Mesothelial cell of epicardium (in vitro differentiated cells): ENCODE measurements around the gene CST7. TPM values are rescaled to one million over a fixed set of nuclear protein-coding genes. Genes with fewer than 3 reads are reported as not detected.

Experiments used
- DNase-seq, 2 experiments: peaks; one replicate each; pipeline ENCODE4 v3.0.0; 2021; ENCODE audit warnings: low spot score in 2 of 2; ENCODE audit not compliant: unreplicated experiment in 2 of 2
- H3K27ac Mint-ChIP-seq: 2 replicates; pipeline ENCODE4 v1.8.0; 2021; ENCODE audit warnings: mixed read lengths
- H3K27me3 Mint-ChIP-seq: 2 replicates; pipeline ENCODE4 v1.8.0; 2021; ENCODE audit warnings: low read depth, mixed read lengths
- H3K36me3 Mint-ChIP-seq: 2 replicates; pipeline ENCODE4 v1.8.0; 2021; ENCODE audit warnings: mixed read lengths
- H3K4me1 Mint-ChIP-seq: 2 replicates; pipeline ENCODE4 v1.8.0; 2021; ENCODE audit warnings: mixed read lengths
- H3K4me3 Mint-ChIP-seq: 2 replicates; pipeline ENCODE4 v1.8.0; 2021; ENCODE audit warnings: mild to moderate bottlenecking, moderate library complexity, mixed read lengths
- H3K9me3 Mint-ChIP-seq: 2 replicates; pipeline ENCODE4 v1.8.0; 2021; ENCODE audit warnings: mixed read lengths
- total RNA-seq: library from RNA; stranded (reverse); gene quantifications from 3 replicates; pipeline ENCODE4 v1.2.1, GENCODE V29; 2021
- TF ChIP-seq, protein P1 (sequence below): fragments of 200-600 bp; sonication (generic); IDR thresholded peaks from one replicate; pipeline ENCODE4 v1.5.0; 2021; ENCODE audit warnings: antibody characterized with exemption; ENCODE audit not compliant: unreplicated experiment

The CST7 gene
- total RNA-seq, 1 donor from 2014 or later = not detected

DNA sequence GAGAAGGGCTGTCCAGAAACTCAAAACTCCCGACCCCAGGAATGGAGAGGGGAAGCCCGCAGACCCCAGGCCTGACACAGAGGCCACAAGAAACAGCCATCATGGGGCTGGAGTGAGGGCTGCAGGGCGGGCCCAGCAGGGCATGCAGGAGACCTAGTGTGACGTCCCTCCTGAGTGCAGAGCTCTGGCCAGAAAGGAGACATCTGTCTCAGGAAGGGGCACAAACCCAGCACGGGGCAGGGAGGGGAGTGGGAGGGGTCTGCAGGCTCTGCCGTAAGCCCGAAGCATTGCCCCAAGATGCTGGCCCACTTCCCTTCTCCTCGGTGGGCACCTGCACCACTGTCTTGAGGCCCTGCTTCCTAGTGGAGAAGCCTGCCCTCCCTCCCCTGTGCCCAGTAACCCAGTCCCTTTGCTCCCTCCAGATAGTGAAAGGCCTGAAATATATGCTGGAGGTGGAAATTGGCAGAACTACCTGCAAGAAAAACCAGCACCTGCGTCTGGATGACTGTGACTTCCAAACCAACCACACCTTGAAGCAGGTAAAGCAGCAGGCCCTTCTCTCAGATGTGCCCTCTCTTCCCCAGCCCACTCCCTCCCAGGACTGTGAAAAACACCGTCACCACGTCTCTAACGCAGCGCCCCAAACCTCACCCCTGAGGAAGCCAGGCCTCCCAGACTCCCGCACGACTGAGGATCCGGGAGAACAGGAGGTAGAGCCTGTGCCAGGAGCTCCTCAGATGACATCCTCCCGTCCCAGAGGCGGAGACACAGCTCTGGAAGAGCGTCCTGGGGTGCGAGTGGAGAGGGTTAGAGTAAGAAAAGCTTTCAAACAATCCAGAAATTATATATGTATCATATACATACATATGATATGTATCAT is 9.7 kb downstream of the CST7 start:
- Mint-ChIP-seq H3K27me3 (no peaks in the 10 kb centered on the region), H3K27ac (no peak overlapping the region), H3K36me3 (peaks cover 13% of the 10 kb centered on the region), H3K4me3 (no peak overlapping the region), H3K4me1 (no peaks in the 10 kb centered on the region), H3K9me3 (no peaks in the 10 kb centered on the region)
- no peak for DNase-seq
- TF ChIP-seq, protein P1, sequence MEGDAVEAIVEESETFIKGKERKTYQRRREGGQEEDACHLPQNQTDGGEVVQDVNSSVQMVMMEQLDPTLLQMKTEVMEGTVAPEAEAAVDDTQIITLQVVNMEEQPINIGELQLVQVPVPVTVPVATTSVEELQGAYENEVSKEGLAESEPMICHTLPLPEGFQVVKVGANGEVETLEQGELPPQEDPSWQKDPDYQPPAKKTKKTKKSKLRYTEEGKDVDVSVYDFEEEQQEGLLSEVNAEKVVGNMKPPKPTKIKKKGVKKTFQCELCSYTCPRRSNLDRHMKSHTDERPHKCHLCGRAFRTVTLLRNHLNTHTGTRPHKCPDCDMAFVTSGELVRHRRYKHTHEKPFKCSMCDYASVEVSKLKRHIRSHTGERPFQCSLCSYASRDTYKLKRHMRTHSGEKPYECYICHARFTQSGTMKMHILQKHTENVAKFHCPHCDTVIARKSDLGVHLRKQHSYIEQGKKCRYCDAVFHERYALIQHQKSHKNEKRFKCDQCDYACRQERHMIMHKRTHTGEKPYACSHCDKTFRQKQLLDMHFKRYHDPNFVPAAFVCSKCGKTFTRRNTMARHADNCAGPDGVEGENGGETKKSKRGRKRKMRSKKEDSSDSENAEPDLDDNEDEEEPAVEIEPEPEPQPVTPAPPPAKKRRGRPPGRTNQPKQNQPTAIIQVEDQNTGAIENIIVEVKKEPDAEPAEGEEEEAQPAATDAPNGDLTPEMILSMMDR = no peak

DNA sequence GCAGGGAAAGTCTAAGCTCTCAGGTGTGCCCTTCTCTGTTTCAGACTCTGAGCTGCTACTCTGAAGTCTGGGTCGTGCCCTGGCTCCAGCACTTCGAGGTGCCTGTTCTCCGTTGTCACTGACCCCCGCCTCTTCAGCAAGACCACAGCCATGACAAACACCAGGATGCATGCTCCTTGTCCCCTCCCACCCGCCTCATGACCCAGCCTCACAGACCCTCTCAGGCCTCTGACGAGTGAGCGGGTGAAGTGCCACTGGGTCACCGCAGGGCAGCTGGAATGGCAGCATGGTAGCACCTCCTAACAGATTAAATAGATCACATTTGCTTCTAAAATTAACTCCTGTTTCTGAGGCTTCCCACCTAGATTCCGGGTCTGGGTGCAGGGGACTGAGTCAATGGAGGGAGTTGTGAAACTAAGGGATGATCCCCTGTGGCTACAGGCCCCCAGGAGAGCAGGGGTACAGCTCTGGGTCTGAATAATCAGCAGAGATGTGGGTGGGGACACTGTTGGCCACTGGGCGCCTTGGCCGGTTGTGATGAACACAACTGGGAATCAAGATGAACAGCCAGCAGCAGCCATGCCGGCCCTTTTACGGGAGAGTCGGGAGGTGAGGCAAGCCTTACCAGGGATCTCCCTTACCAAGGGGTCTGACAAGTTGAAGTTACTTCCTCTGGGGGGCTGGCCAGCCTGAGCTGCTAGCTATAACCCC is 10.7 kb downstream of the CST7 start:
- Mint-ChIP-seq H3K9me3 (no peaks in the 10 kb centered on the region), H3K4me3 (no peak overlapping the region), H3K4me1 (no peaks in the 10 kb centered on the region), H3K36me3 (peaks cover 17% of the 10 kb centered on the region), H3K27ac (no peak overlapping the region), H3K27me3 (no peaks in the 10 kb centered on the region)
- TF ChIP-seq, protein P1 = no peak
- DNase-seq = no peak

DNA sequence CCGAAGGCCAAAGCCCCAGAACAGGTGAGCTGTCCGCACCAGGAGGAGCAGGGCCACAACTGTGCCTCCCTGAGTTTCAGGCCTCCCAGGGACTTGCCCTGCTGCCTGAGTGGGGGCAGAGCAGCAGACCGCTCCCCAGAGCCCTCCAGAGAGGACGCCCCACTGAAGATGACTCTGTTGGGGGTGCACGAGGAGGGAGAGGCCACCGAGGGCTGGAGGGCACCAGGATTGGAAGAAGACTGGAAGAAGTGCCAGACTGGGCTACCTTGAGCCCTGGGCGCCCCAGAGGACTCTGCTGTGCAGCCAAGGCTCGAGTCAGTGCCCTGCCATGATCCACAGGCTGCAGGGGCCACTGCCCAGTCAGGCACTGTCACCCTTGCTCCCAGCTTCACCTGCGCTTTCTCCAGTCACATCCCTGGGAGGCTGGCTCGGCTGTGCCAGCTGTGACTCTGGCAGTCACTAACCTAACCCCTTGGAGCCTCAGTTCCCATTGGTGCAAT is 11.3 kb downstream of the CST7 start:
- TF ChIP-seq, protein P1 = no peak
- H3K4me1 Mint-ChIP-seq = no peaks in the 10 kb centered on the region
- DNase-seq = no peak
- no peaks in the 10 kb centered on the region for H3K9me3 Mint-ChIP-seq
- H3K36me3 Mint-ChIP-seq = peaks cover 17% of the 10 kb centered on the region
- no peak overlapping the region for H3K4me3 Mint-ChIP-seq
- H3K27me3 Mint-ChIP-seq = no peaks in the 10 kb centered on the region
- H3K27ac Mint-ChIP-seq = no peak overlapping the region

DNA sequence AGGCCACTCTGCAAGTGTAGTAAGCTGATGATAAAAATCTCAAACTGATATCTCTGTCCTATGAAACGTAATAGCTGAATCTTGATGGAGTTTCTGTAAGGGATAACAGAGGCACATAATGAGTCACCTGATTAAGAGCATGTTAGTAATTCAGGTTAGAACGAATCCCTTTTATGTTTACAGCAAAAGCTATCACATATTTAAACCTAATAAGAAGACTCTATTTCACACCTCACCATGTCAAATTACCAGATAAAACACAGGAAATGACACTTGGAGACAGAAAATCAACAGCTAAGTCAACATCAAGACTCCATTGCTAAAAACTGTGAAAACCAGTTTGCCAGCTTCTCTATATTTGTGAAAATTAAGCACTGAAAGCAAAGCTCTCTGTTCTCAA is 11.8 kb downstream of the CST7 start:
- no peaks in the 10 kb centered on the region for H3K4me1 Mint-ChIP-seq
- H3K9me3 Mint-ChIP-seq = no peaks in the 10 kb centered on the region
- no peak for DNase-seq
- H3K27me3 Mint-ChIP-seq = no peaks in the 10 kb centered on the region
- no peak overlapping the region for H3K4me3 Mint-ChIP-seq
- TF ChIP-seq, protein P1 = no peak
- peaks cover 17% of the 10 kb centered on the region for H3K36me3 Mint-ChIP-seq
- H3K27ac Mint-ChIP-seq = no peak overlapping the region

DNA sequence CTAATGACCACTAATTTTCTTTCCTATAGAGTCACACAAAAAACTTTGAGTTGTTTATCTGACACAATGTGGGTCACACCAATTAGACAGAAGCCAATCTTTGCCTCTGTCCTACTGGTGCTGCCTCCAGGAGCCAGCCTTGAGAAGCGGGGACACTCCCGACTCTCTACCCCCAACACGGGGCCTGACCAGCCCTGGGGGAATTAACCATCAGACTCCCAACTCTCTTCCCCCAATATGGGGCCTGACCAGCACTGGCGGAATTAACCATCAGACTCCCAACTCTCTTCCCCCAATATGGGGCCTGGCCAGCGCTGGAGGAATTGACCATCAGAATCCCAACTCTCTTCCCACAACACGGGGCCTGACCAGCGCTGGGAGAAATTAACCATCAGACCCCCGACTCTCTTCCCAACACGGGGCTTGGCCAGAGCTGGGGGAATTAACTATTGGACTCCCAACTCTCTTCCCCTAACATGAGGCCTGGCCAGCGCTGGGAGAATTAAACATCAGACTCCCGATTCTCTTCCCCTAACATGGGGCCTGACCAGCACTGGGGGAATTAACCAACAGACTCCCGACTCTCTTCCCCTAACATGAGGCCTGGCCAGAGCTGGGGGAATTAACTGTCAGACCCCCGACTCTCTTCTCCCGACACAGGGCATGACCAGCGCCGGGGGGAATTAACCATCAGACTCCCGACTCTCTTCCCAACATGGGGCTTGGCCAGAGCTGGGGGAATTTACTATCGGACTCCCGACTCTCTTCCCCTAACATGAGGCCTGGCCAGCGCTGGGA is 12.5 kb downstream of the CST7 start:
- no peak for DNase-seq
- no peak overlapping the region for H3K27ac Mint-ChIP-seq
- H3K4me3 Mint-ChIP-seq = no peak overlapping the region

More for the DNA sequence above, 12.5 kb downstream of the CST7 start:
- Mint-ChIP-seq H3K9me3 (no peaks in the 10 kb centered on the region), H3K4me1 (no peaks in the 10 kb centered on the region), H3K27me3 (no peaks in the 10 kb centered on the region), H3K36me3 (peaks cover 21% of the 10 kb centered on the region)
- TF ChIP-seq, protein P1 = no peak
